AG20443 (cell line): ENCODE measurements around the gene KDM4C.
A peak's percentile ranks its signal among the peaks of the same experiment; 100 is the strongest.
"Not testable (repeated sequence)": the region's sequence is repeated elsewhere in the genome, so short reads cannot be mapped to it uniquely, and the experiment has no call there.

ENCODE experiments used
- DNase-seq: peaks from one replicate; pipeline ENCODE4 v3.0.0; 2012; ENCODE audit warnings: low spot score, mixed read lengths

The KDM4C gene

GRCh38 chr9:7171396-7172153, 413.8 kb downstream of the KDM4C start:
- DNase-seq: no peak

GRCh38 chr9:7172154-7173115, 414.7 kb downstream of the KDM4C start:
- DNase-seq: peak; percentile 72

- DNase-seq: no peak
These were observed 415.4 kb downstream of the KDM4C start for GRCh38 chr9:7173139-7173538.

- no peak for DNase-seq
These were observed 416.5 kb downstream of the KDM4C start for GRCh38 chr9:7174301-7174700.

- DNase-seq: no peak
These were observed 417.1 kb downstream of the KDM4C start for GRCh38 chr9:7174884-7175283.

GRCh38 chr9:7176561-7176960, 418.8 kb downstream of the KDM4C start:
- DNase-seq: no peak

- no peak for DNase-seq
These were observed 419.6 kb downstream of the KDM4C start for GRCh38 chr9:7177383-7177782.

- DNase-seq: no peak
These were observed 421.0 kb downstream of the KDM4C start for GRCh38 chr9:7178729-7179128.

- no peak for DNase-seq
These were observed 422.5 kb downstream of the KDM4C start for GRCh38 chr9:7180247-7180646.

- DNase-seq: not testable (repeated sequence)
These were observed 425.4 kb downstream of the KDM4C start for GRCh38 chr9:7183139-7183538.

GRCh38 chr9:7185612-7186011, 427.8 kb downstream of the KDM4C start:
- DNase-seq: peak; percentile 77

- no peak for DNase-seq
These were observed 428.4 kb downstream of the KDM4C start for GRCh38 chr9:7186175-7186574.

- DNase-seq: no peak
These were observed 434.5 kb downstream of the KDM4C start for GRCh38 chr9:7192266-7192665.

GRCh38 chr9:7195526-7195925, 437.8 kb downstream of the KDM4C start:
- no peak for DNase-seq

GRCh38 chr9:7196467-7196866, 438.7 kb downstream of the KDM4C start:
- no peak for DNase-seq

GRCh38 chr9:7201196-7201595, 443.4 kb downstream of the KDM4C start:
- DNase-seq: no peak

- no peak for DNase-seq
These were observed 448.0 kb downstream of the KDM4C start for GRCh38 chr9:7205806-7206205.

- DNase-seq: no peak
These were observed 448.5 kb downstream of the KDM4C start for GRCh38 chr9:7206221-7206758.

GRCh38 chr9:7209016-7209715, 451.4 kb downstream of the KDM4C start:
- no peak for DNase-seq

- DNase-seq: no peak
These were observed 452.2 kb downstream of the KDM4C start for GRCh38 chr9:7209990-7210389.

- no peak for DNase-seq
These were observed 453.3 kb downstream of the KDM4C start for GRCh38 chr9:7210854-7211637.
